ENCODE results near the gene SAFB2.

GRCh38 chr19:5624741-5625278, 2.2 kb upstream of the SAFB2 start:
- no peak for TF ChIP-seq ZBTB7A (IDR thresholded peaks at IDR 0.05; ENCODE audit: low read depth)
- no peak for TF ChIP-seq CREB1 (IDR thresholded peaks at IDR 0.05; ENCODE audit: low read depth)

Measured in Ishikawa (cell line).